GM18505 (cell line): ENCODE results near the gene MORN1.

Experiments used
- ATAC-seq: cut with Tn5 transposase; IDR thresholded peaks from one replicate; pipeline ENCODE4 v1.9.1; 2021; ENCODE audit not compliant: unreplicated experiment
- POLR2A ChIP-seq: IDR thresholded peaks from 4 replicates; pipeline ENCODE4 v1.6.1; 2011; ENCODE audit warnings: borderline replicate concordance; ENCODE audit not compliant: insufficient read depth, insufficient read length; ENCODE audit errors: extremely low read depth

The MORN1 gene

DNA sequence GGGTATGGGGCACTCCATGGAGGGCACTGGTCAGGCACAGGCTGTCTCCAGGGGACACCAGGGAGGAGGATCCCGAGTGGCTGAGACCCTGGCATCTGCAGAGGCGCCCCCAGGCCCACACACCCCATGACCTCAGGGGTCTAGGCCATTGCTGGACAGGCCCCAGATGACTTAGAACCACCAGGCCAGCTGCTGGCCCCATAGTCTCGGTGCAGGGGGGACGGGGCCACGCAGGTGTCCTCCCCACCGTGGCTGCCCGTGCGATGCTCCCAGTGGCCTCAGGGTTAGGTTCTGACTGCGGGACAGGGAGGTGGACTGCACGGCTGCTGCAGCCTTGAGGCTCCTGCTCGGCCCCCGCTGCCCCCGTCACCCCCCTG lies 44.0 kb downstream of the MORN1 start:
- TF ChIP-seq POLR2A: no peak
- no peak for ATAC-seq

DNA sequence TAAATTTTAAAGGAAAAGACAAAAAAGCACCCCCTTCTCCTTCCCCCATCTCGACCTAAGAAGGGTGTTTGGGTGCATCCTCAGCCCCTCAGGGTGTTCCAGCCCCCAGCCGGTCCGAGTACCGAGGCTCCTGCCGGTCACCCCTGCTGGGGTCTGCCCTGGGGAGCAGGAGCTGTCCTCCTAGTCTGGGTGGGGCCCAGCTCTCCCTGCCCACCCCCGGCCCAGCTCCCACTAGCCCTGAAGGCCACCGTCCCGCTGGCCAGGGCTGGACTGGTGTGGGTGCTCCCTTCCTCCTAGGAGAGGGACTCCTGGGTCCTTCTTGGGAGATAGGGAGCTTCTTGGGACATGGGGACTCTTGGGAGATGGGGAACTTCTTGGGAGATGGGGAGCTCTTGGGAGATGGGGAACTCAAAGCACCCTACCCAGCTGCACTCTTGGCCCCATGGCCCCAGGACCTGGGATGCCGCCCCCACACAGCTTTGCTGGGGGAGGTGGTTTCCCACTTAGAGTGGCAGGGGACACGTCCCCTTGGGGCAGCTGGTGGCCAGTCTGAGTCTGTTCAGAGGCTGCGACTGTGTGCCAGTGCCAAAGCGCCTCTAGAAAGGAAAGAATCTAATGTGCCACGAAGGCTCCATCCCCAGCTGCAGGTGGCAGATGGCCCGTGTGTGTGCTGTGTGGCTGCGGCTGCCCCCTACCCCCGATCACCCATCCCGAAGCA lies 44.5 kb downstream of the MORN1 start:
- ATAC-seq: no peak
- TF ChIP-seq POLR2A: no peak

- no peak for ATAC-seq
- TF ChIP-seq POLR2A: no peak
These were observed 45.9 kb downstream of the MORN1 start for GRCh38 chr1:2345297-2346075.

GRCh38 chr1:2344744-2345296 lies 46.5 kb downstream of the MORN1 start:
- TF ChIP-seq POLR2A: no peak
- ATAC-seq: no peak

- ATAC-seq: no peak
- no peak for TF ChIP-seq POLR2A
These were observed 47.2 kb downstream of the MORN1 start for GRCh38 chr1:2344121-2344681.

- no peak for ATAC-seq
- TF ChIP-seq POLR2A: no peak
These were observed 48.1 kb downstream of the MORN1 start for GRCh38 chr1:2343023-2343935.

DNA sequence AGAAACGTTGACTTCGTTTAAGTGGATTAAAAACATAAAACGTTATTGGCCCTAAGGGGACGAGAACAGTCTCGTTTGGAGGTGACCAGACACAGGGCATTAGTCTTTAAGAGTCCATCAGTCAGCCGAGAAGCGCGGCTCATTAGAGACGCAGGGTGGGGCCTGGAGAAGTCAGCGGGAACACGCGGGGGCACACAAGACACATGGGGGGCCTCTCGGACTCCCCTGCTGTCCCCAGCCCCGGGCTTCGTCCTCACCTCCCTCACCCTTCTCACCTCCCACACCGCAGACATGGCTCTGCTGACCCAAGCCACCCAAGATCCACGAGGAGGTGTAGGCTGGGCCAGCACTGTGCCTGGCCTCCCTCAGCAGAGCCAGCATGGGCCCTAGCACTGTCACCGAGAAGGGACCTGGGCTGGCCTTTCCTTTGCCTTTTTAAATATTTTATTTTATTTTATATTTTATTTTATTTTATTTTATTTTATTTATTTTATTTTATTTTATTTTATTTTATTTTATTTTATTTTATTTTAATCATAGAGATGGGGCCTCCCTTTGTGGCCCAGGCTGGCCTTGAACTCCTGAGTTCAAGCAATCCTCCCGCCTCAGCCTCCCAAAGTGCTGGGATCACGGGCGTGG lies 48.9 kb downstream of the MORN1 start:
- ATAC-seq: no peak
- TF ChIP-seq POLR2A: no peak

- no peak for ATAC-seq
These were observed 49.5 kb downstream of the MORN1 start for GRCh38 chr1:2341706-2342383.

GRCh38 chr1:2340918-2341254 lies 50.5 kb downstream of the MORN1 start:
- no peak for ATAC-seq
- no peak for TF ChIP-seq POLR2A

More at GRCh38 chr1:2341706-2342383, 49.5 kb downstream of the MORN1 start:
- no peak for TF ChIP-seq POLR2A

DNA sequence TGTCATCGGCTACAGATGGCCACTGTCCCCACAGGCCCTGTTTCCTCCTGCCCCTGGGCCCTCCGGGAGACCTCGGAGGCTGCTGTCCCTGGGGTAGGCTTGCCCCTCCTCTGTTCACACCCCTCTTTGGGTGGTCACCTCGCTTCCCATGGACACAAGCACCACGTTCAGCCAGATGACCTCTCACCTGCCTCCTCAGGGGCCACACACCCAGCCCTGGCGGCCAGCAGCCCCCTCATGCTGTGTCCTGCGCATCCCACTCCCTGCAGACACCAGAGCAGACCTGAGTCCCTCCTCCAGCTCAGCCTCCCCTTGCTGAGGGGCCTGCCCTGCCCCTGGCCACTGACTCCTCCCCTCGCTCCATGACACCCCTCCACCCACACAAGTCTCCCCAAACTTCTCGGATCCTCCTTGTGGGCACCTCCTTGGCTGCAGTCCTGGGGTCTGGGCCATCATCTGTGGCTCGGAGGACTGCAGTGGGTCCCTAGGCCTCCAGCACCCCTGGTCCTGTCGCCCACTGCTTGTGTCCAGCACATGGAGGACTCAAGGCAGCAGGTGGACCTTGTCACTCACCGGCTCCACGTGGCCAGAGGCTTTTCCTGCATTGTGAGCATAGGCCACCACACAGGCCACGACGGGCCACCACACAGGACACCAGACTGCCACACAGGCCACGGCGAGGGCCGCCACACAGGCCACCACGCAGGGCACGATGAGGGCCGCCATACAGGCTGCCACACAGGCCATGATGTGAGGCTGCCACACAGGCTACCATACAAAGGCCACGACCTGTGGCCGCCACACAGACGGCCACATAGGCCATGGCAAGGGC lies 51.1 kb downstream of the MORN1 start:
- ATAC-seq: no peak
- no peak for TF ChIP-seq POLR2A
